ENCODE measurements around the gene USF1. TPM values are rescaled to one million over a fixed set of nuclear protein-coding genes. Genes with fewer than 3 reads are reported as not detected.

The USF1 gene
- total and polyA plus RNA-seq, 9 of the 15 experiments (the other 6 are each of a cell fraction or from before 2014, with no cell fraction given) = 7.4 to 60.2 (median 54.2) TPM

GRCh38 chr1:161082996-161083747 is 37.4 kb upstream of the USF1 start (continued):
- TF ChIP-seq JUNB (CRISPR knock-in tag; conservative IDR thresholded peaks at IDR 0.05) (peak; percentile 61; the same call in 1 of the 2 replicates), ZMIZ1 (IDR thresholded peaks at IDR 0.05; ENCODE audit: low read depth in 2 of 2, low read length in 2 of 2) (no peak), RBFOX2 (IDR thresholded peaks at IDR 0.05; ENCODE audit: low read depth, low read length) (peak; percentile 44; the same call in 1 of the 2 replicates), SRSF3 (IDR thresholded peaks at IDR 0.05; ENCODE audit: insufficient read depth, low read length) (no peak), CEBPB (tag; IDR thresholded peaks at IDR 0.05) (peak; percentile 96), ZNF277 (CRISPR knock-in tag; IDR thresholded peaks at IDR 0.05; ENCODE audit: borderline replicate concordance) (no peak), SPI1 (IDR thresholded peaks at IDR 0.05; ENCODE audit: borderline replicate concordance, low read depth, low read length) (no peak), ZFP36 (IDR thresholded peaks at IDR 0.05; ENCODE audit: low read depth, low read length, partially characterized antibody) (peak; percentile 2), PCBP1 (IDR thresholded peaks at IDR 0.05; ENCODE audit: low read depth, low read length, poor library complexity, severe bottlenecking) (no peak), CCNT2 (IDR thresholded peaks at IDR 0.05; ENCODE audit: borderline replicate concordance, extremely low read depth, insufficient read length, low read depth, low read length) (no peak), BHLHE40 (IDR thresholded peaks at IDR 0.05; ENCODE audit: low read length) (no peak), HDAC2 (IDR thresholded peaks at IDR 0.05) (peak; percentile 15; the same call in 1 of the 2 replicates), TAF7 (tag; IDR thresholded peaks at IDR 0.05) (no peak), KLF6 (CRISPR knock-in tag; IDR thresholded peaks at IDR 0.05; ENCODE audit: borderline replicate concordance) (no peak)
- TF ChIP-seq, protein P1, sequence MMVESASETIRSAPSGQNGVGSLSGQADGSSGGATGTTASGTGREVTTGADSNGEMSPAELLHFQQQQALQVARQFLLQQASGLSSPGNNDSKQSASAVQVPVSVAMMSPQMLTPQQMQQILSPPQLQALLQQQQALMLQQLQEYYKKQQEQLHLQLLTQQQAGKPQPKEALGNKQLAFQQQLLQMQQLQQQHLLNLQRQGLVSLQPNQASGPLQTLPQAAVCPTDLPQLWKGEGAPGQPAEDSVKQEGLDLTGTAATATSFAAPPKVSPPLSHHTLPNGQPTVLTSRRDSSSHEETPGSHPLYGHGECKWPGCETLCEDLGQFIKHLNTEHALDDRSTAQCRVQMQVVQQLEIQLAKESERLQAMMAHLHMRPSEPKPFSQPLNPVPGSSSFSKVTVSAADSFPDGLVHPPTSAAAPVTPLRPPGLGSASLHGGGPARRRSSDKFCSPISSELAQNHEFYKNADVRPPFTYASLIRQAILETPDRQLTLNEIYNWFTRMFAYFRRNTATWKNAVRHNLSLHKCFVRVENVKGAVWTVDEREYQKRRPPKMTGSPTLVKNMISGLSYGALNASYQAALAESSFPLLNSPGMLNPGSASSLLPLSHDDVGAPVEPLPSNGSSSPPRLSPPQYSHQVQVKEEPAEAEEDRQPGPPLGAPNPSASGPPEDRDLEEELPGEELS (CRISPR knock-in tag; IDR thresholded peaks at IDR 0.05; ENCODE audit: borderline replicate concordance) = no peak
